ENCODE results near the gene TDRD7.

GRCh38 chr9:97438257-97438656 is 26.4 kb downstream of the TDRD7 start:
- TF ChIP-seq CTCF (IDR thresholded peaks at IDR 0.05) (no peak), ZFX (IDR thresholded peaks at IDR 0.05; ENCODE audit: borderline replicate concordance) (no peak)

All from 22Rv1 (cell line).